DOHH2 (cell line): ENCODE data around the gene CCND2.

ENCODE experiments used
- H3F3A ChIP-seq: fragments of 200-600 bp; sonication (generic), shearing (Covaris generic); 2 replicates; pipeline ENCODE4 v1.6.0; 2016; ENCODE audit warnings: antibody characterized with exemption, mild to moderate bottlenecking; ENCODE audit not compliant: control insufficient read depth, insufficient read depth
- H3K27ac ChIP-seq: fragments of 200-600 bp; sonication (generic); 2 replicates; pipeline ENCODE4 v1.5.1; 2014; ENCODE audit warnings: low read depth, mild to moderate bottlenecking, low read length, moderate library complexity
- H3K27me3 ChIP-seq: fragments of 200-600 bp; sonication (generic); 2 replicates; pipeline ENCODE4 v1.6.1; 2014; ENCODE audit warnings: mild to moderate bottlenecking, low read length, mixed read lengths; ENCODE audit not compliant: control insufficient read depth
- H3K36me3 ChIP-seq: fragments of 200-600 bp; sonication (generic); 2 replicates; pipeline ENCODE4 v1.6.1; 2014; ENCODE audit warnings: mild to moderate bottlenecking, low read length, moderate library complexity, mixed read lengths; ENCODE audit not compliant: control insufficient read depth
- H3K4me1 ChIP-seq: fragments of 200-600 bp; sonication (generic); 2 replicates; pipeline ENCODE4 v1.6.1; 2014; ENCODE audit warnings: mild to moderate bottlenecking, low read length, mixed read lengths; ENCODE audit not compliant: control insufficient read depth
- H3K4me2 ChIP-seq: fragments of 200-600 bp; sonication (generic); 2 replicates; pipeline ENCODE4 v1.6.0; 2014; ENCODE audit warnings: mild to moderate bottlenecking, low read length, moderate library complexity
- H3K4me3 ChIP-seq: fragments of 200-600 bp; sonication (generic); 2 replicates; pipeline ENCODE4 v1.5.1; 2014; ENCODE audit warnings: mild to moderate bottlenecking, low read length, mixed read lengths
- H3K79me2 ChIP-seq: fragments of 200-600 bp; sonication (generic); 2 replicates; pipeline ENCODE4 v1.6.1; 2014; ENCODE audit warnings: mild to moderate bottlenecking, low read length, mixed read lengths; ENCODE audit not compliant: control insufficient read depth
- H3K9me2 ChIP-seq: fragments of 200-600 bp; sonication (generic); replicated peaks from 2 replicates; pipeline ENCODE4 v1.6.1; 2014; ENCODE audit warnings: mild to moderate bottlenecking, low read length, mixed read lengths; ENCODE audit not compliant: control insufficient read depth
- H3K9me3 ChIP-seq: fragments of 200-600 bp; sonication (generic); 2 replicates; pipeline ENCODE4 v1.6.1; 2014; ENCODE audit warnings: antibody characterized with exemption, low read length, mixed read lengths; ENCODE audit not compliant: control insufficient read depth, insufficient read depth
- H4K20me1 ChIP-seq: fragments of 200-600 bp; sonication (generic); 2 replicates; pipeline ENCODE4 v1.6.0; 2014; ENCODE audit warnings: low read depth, mild to moderate bottlenecking, antibody characterized with exemption, low read length, moderate library complexity; ENCODE audit not compliant: control insufficient read depth, insufficient read depth
- EZH2phosphoT487 ChIP-seq: fragments of 200-600 bp; sonication (generic); IDR thresholded peaks from 2 replicates; pipeline ENCODE4 v1.6.1; 2017; ENCODE audit warnings: borderline replicate concordance, mild to moderate bottlenecking, antibody characterized with exemption, low read length, moderate library complexity, mixed read lengths
- TF ChIP-seq, protein P1 (sequence below): fragments of 200-600 bp; sonication (generic); IDR thresholded peaks from one replicate; pipeline ENCODE4 v1.5.1; 2014; ENCODE audit warnings: antibody characterized with exemption, mild to moderate bottlenecking, low read depth, low read length; ENCODE audit not compliant: poor library complexity, severe bottlenecking

CCND2 gene

DNA sequence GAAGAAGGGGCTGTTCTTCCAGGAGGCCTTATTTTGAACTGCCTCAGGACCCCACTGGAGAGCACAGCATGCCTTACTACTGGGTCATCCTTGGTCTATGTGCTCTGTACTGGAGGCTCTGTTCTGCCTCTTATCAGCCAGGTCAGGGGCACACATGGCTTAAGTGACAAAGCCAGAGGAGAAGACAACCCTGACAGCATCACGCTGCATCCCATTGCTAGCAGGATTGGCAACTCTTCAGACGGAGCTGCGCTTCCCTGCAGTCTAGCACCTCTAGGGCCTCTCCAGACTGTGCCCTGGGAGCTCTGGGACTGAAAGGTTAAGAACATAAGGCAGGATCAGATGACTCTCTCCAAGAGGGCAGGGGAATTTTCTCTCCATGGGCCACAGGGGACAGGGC, 30.2 kb downstream of the CCND2 start:
- Histone ChIP-seq H3F3A (no peaks in the 10 kb centered on the region), H3K4me2 (no peak overlapping the region), H3K4me3 (no peak overlapping the region), H3K4me1 (no peaks in the 10 kb centered on the region), H3K79me2 (no peaks in the 10 kb centered on the region), H4K20me1 (no peaks in the 10 kb centered on the region), H3K36me3 (no peaks in the 10 kb centered on the region), H3K27me3 (peaks cover 31% of the 10 kb centered on the region), H3K27ac (no peak overlapping the region), H3K9me3 (no peaks in the 10 kb centered on the region), H3K9me2 (no peaks in the 10 kb centered on the region)
- TF ChIP-seq, protein P1, sequence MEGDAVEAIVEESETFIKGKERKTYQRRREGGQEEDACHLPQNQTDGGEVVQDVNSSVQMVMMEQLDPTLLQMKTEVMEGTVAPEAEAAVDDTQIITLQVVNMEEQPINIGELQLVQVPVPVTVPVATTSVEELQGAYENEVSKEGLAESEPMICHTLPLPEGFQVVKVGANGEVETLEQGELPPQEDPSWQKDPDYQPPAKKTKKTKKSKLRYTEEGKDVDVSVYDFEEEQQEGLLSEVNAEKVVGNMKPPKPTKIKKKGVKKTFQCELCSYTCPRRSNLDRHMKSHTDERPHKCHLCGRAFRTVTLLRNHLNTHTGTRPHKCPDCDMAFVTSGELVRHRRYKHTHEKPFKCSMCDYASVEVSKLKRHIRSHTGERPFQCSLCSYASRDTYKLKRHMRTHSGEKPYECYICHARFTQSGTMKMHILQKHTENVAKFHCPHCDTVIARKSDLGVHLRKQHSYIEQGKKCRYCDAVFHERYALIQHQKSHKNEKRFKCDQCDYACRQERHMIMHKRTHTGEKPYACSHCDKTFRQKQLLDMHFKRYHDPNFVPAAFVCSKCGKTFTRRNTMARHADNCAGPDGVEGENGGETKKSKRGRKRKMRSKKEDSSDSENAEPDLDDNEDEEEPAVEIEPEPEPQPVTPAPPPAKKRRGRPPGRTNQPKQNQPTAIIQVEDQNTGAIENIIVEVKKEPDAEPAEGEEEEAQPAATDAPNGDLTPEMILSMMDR, result no peak
- no peak for TF ChIP-seq EZH2phosphoT487

DNA sequence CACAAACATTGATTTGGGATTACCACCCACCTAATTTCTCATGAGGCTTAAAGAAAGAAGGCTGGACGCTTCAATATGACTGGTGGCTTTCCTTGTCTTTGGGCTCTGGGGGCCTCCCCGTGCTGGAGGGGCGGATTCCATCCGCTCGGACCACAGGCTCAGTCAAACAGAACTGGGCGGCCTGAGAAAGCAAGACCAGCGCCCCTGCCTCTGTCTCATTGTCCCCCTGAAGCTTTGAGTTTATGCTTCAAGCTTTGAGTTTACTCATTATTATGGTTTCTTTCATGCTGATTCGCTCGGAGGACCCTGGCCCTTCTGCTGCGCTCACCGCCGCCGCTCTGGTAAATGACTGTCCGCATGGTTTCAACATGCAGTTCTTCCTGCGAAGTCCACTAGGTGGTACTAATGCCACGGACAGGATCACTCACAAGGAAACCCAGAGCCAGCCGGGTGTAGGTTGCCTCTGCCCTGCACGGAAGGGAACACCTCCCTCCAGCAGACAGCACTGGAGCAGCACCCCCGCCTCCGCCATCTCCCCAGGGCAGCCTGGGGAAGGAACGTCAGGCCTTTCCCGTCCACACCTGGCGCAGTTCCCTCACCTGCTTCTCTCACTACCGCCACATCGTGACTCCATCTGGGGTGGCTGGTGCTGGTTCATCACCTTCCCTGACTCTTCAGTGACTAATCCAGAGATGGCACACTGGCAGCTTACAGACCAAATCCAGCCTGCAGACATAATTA, 34.2 kb downstream of the CCND2 start:
- H3K9me2 ChIP-seq, result no peaks in the 10 kb centered on the region
- H3K4me3 ChIP-seq, result no peak overlapping the region
- no peaks in the 10 kb centered on the region for H3F3A ChIP-seq
- no peaks in the 10 kb centered on the region for H3K79me2 ChIP-seq
- no peak overlapping the region for H3K27ac ChIP-seq
- no peaks in the 10 kb centered on the region for H3K4me1 ChIP-seq
- H4K20me1 ChIP-seq, result no peaks in the 10 kb centered on the region
- no peaks in the 10 kb centered on the region for H3K36me3 ChIP-seq
- H3K27me3 ChIP-seq, result peaks cover 31% of the 10 kb centered on the region
- no peak overlapping the region for H3K4me2 ChIP-seq
- TF ChIP-seq EZH2phosphoT487, result no peak
- TF ChIP-seq, protein P1, result peak; percentile 21
- H3K9me3 ChIP-seq, result no peaks in the 10 kb centered on the region

DNA sequence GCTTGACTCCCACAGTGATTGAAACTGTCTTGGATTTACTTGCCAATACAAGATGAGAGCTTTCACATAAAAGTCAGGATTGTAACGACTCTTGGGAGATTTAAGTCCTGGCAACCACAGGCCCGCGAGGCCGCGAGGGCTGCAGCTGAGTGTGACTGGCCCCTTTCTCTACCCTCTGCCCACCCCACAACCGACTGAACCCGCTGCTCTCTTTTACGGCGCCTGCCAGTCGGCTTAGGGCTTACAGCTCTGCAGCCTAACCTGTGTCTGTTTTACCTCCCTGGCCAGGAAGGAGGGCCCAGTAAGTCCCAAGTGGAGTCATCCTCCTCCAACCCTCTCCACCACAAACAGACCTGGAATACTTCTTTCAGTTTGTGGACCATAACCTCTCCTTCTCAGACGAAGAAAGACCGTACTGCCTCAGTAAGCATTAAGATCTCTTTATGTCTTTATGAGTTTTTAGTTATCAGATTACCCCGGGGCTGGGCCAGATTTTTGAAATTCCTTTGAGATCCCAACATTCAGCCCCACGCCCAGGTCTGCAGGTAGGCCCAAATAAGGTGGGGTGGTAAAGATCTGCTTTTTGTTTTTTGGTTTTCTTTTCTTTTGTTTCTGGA, 34.9 kb downstream of the CCND2 start:
- H3K27ac ChIP-seq, result no peak overlapping the region
- TF ChIP-seq, protein P1, result no peak
- no peak for TF ChIP-seq EZH2phosphoT487
- H3F3A ChIP-seq, result no peaks in the 10 kb centered on the region
- H4K20me1 ChIP-seq, result no peaks in the 10 kb centered on the region
- no peaks in the 10 kb centered on the region for H3K36me3 ChIP-seq
- H3K9me2 ChIP-seq, result no peaks in the 10 kb centered on the region
- no peaks in the 10 kb centered on the region for H3K4me1 ChIP-seq
- H3K4me3 ChIP-seq, result no peak overlapping the region
- H3K4me2 ChIP-seq, result no peak overlapping the region
- H3K79me2 ChIP-seq, result no peaks in the 10 kb centered on the region
- peaks cover 25% of the 10 kb centered on the region for H3K27me3 ChIP-seq
- no peaks in the 10 kb centered on the region for H3K9me3 ChIP-seq
